Measurements from ENCODE around the gene SERPINA4.

DNA sequence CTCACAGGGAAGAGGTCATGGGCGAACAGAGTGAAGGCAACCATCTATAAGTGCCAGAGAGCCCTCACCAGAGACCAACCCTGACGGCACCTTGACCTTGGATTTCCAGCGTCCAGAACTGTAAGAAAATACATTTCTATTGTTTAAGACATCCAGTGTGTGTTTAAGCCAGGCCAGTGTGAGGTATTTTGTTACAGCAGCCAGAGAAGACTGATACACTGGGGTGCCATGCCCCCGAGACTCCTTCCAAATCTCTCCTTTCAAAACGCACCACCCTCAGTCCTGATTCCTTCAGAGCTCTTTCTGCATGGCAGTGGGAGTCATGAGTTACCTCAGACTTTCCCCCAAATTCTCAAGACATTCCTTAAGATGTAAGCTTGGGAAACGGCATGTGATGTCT is 17.5 kb downstream of the SERPINA4 start:
- TF ChIP-seq ZNF274 (IDR thresholded peaks at IDR 0.05; ENCODE audit: low read depth, low read length) (no peak), YY1 (IDR thresholded peaks at IDR 0.05; ENCODE audit: insufficient read depth, insufficient read length) (no peak), SUZ12 (IDR thresholded peaks at IDR 0.05; ENCODE audit: extremely low read depth, insufficient read depth, insufficient read length) (no peak)

Measured in NT2/D1 (cell line).